HG03060 (cell line): ENCODE results near the gene BCL7A.

Source experiments
- ATAC-seq: cut with Tn5 transposase; IDR thresholded peaks from one replicate; pipeline ENCODE4 v1.9.1; 2021; ENCODE audit warnings: low read depth, moderate number of reproducible peaks; ENCODE audit not compliant: unreplicated experiment

Gene BCL7A

GRCh38 chr12:122072031-122072970 is 50.6 kb downstream of the BCL7A start:
- ATAC-seq = no peak

GRCh38 chr12:122073815-122074214 is 52.1 kb downstream of the BCL7A start:
- no peak for ATAC-seq

- ATAC-seq = no peak
Measured at GRCh38 chr12:122076743-122077495, 55.2 kb downstream of the BCL7A start.

- no peak for ATAC-seq
Measured at GRCh38 chr12:122078141-122079032, 56.7 kb downstream of the BCL7A start, which contains the start of gene MLXIP. MLXIP (plus strand) TSS chr12:122078756; CDS start chr12:122078854, 98 bp downstream.

- no peak for ATAC-seq
Measured at GRCh38 chr12:122079033-122079531, 57.4 kb downstream of the BCL7A start.

GRCh38 chr12:122079532-122080081 is 57.9 kb downstream of the BCL7A start:
- ATAC-seq = no peak

- ATAC-seq = no peak
Measured at GRCh38 chr12:122080149-122081082, 58.7 kb downstream of the BCL7A start.

- no peak for ATAC-seq
Measured at GRCh38 chr12:122081083-122081696, 59.5 kb downstream of the BCL7A start.

GRCh38 chr12:122081697-122082221 is 60.1 kb downstream of the BCL7A start:
- no peak for ATAC-seq

GRCh38 chr12:122082621-122083356 is 61.1 kb downstream of the BCL7A start:
- ATAC-seq = no peak

GRCh38 chr12:122084857-122085405 is 63.2 kb downstream of the BCL7A start:
- no peak for ATAC-seq

GRCh38 chr12:122085591-122085990 is 63.9 kb downstream of the BCL7A start:
- no peak for ATAC-seq

- ATAC-seq = no peak
Measured at GRCh38 chr12:122086116-122086515, 64.4 kb downstream of the BCL7A start.

- ATAC-seq = no peak
Measured at GRCh38 chr12:122086641-122087285, 65.1 kb downstream of the BCL7A start.

- no peak for ATAC-seq
Measured at GRCh38 chr12:122087431-122088178, 65.9 kb downstream of the BCL7A start.

GRCh38 chr12:122088179-122088810 is 66.6 kb downstream of the BCL7A start:
- ATAC-seq = no peak
